GM18517 (cell line): ENCODE measurements around the gene RAI14.

ENCODE experiments used
- ATAC-seq: cut with Tn5 transposase; IDR thresholded peaks from one replicate; pipeline ENCODE4 v1.9.1; 2021; ENCODE audit warnings: mild to moderate bottlenecking, moderate library complexity; ENCODE audit not compliant: unreplicated experiment

RAI14 gene

DNA sequence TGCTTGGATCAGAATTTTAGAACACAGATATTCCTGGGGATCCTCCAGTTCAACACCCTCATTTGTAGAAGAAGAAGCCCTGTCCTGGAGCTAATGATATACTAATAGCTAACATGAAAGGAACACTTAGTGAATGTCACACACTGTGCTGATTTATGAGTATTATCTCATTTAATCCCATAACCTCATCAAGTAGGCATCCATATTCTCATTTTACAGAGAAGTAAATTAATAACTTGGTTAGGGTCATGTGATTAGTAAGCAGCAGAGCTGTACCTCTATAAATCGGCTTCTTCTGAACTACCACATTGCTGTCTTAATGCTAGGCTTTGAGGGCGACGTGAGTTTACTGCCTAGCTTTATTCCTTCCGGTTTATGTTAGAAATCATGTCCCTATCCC is 188.9 kb downstream of the RAI14 start:
- ATAC-seq = no peak

DNA sequence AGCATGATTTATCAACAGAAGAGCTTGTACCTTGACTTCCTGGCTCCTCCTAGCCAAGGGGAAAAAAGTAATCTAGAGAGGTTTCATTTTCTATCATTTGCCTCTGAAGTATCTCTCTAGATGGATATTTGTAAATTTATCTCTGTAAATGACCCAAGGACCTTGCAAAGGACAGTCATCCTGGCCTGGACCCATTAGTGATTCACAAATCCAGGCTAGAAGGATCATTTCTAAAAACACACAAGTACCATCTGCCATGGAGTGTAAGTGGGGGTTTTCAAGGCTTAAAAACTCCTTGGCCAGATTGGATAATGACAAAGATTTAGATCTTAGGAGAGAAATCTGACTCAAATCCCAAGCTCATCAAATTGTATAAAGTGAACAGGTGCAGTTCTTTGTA is 190.9 kb downstream of the RAI14 start:
- ATAC-seq = no peak

DNA sequence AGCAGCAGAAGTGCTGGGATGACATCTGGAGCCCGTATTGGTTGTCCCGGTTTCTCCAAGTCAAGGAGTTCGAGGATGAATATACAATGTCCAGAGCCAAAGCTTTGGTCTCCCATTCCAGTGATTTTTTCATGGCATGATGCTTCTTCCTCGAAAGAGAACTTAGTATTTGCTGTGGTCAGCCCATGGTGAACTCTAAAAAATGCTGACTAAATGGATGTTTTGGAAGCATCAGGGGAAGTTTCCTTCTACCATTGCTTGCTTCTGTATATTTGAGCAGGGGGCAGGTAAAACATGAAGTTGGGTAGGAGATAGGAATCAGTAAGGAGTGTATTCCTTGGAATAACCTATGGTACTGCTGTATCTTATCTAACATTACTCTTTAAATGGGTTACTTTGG is 191.4 kb downstream of the RAI14 start:
- ATAC-seq = no peak

DNA sequence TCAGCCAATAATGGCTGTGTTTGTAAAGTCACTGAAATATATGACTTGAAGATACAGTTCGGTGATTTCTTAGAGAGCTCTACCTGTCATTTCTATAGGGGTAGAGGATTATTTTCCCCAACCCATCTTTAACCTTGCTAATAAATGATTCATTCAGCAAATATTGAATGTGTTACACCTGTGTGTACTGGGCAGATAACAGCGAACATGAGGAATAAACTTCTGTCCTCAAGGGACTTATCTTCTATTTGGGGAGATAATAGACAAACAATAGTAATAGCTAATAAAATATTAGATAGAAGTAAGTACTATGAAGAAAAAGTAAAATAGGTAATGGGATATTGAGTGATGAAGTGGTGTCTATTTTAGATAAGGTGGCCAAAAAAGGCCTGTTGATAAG is 192.1 kb downstream of the RAI14 start:
- ATAC-seq = no peak

DNA sequence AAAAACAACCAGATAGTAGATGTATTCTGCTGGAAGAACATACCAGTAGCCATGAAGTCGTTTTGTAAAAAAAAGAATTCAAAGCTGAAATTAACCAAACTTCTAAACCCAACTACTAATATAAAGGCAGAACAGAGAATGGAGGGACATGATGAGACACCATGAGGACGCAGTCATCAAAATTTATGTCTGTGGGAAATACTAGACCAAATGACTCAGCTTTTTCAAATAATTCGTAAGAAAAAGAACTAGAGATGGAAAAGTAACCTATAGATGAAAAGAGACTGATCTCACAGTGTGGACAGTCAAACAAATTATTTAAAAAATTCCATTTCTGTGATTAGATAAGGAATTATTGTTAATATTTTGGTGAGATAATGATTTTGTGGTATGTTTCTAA is 193.1 kb downstream of the RAI14 start:
- ATAC-seq = no peak

DNA sequence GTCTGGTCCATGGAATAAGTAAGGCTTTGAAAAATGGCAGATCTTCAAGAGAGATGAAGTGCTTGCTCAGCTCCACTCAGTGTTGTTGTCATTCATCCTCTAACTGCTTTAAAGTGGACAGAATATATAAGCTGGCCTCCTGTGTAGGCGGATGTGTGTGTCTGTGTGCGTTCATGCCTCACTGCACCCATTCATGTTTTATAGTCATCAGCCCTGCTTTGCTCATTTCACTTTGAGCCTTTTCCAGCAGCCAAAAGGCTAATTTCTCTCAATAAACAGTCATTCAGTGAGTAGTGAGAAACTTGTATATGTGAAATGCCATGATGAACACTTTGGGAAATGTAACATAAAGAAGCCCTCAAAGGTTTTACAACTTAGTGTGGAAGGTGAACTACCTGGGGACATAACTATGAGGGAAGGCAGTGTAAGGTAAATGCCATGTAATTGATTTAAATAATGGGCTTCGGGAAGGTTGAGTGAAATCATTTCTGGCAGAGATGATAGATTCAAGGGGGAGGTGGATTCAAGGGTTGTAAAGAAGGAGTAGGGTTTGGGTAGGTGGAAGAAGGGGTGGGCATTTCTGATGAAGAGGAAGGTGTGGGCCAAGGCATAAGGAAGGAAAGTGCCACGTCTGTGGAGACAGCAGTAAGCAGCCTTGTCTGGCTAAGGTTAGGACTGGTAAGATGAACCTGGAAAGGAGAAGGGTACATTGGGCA is 198.5 kb downstream of the RAI14 start:
- peak; percentile 97 for ATAC-seq

DNA sequence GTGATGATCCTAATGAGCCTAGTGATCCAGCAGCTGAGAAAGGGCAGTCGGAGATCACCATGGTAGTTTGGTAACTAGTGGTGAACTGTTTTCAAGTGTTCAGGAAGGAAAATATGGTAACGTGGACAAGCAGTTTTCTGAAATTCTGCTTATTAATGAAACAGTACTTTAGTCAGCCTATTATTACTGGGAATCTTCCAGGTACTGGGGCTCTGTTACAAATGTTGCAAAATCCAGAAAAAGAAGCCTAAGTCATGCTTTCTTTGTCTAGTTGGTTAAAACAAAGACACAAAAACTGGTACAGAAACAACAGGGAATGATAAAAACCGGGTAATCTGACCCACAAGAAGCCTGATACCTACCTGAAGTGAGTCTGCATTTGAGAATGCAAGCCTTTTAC is 201.0 kb downstream of the RAI14 start:
- ATAC-seq = no peak

DNA sequence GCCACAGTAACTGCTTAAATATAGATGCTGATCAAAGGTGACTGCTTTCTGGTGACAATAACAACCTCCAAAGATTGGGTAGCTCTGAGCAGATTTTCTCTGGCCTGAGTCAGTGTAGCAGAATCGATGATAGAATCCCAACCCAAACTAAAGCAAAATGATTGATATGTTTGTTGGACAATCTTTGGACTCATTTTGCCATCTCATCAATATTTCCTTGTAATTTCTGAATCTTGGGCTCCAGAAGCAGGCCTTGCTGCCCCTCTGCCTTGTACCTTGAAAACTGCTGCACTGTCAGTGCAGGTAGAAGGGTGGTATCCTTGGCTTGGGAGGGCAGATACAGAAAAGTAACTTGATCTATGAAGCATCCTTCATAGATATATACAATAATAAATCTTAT is 201.8 kb downstream of the RAI14 start:
- ATAC-seq = no peak

DNA sequence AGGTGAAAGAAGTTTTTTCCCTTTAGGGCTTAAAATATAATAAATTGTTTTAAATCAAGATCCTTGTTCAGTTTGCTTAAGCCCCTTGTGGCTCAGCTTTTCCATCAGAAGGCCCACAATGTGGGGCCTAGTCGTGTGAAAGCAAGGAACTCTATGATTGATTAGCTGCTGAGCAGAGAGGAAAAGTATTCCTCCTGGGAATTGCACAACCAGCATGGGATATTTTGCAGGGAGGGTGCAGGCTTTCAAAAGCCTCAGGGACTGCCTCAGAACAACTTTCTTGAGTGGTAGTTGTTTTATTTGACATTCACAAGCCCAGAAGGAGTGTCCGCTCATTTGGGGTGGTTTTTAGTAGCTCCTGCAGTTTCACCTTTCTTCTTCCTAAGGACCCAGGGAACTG is 202.7 kb downstream of the RAI14 start:
- no peak for ATAC-seq

DNA sequence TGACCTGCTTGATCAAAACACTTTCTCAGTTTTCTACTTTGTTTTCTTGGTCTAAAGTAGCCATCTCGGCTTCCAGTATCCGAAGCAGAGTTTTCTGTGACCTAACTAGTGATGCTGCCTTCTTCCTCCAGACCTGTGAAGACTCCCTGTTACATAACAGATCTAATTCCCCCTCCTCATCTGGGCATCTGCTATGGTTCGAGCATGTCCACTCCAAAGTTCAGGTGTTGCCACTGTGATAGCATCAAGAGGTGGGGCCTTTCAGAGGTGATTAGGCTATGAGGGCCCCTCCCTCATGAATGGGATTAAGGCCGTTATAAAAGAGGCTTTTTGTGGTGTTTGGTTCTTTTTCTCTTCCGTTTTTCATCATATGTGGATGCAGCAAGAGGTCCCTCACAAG is 203.1 kb downstream of the RAI14 start:
- no peak for ATAC-seq

DNA sequence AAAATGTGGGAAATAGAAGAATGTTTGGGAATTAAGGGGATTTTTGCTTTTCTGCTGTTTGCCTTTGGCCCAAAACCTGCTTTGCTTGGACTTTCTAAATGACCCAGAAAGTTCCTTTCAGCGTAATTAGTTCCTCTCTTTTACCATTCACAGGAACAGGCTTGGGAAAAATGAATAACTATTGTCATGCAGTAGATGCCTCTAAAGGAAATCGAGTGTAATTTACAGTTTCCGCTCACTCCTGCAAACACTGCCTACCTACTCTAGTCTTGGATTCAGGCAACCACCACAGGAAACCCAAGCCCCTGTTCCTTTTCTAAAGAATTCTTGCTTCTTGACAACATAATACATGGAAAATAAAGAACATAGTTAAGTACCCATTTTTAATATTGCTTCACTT is 207.8 kb downstream of the RAI14 start:
- no peak for ATAC-seq

DNA sequence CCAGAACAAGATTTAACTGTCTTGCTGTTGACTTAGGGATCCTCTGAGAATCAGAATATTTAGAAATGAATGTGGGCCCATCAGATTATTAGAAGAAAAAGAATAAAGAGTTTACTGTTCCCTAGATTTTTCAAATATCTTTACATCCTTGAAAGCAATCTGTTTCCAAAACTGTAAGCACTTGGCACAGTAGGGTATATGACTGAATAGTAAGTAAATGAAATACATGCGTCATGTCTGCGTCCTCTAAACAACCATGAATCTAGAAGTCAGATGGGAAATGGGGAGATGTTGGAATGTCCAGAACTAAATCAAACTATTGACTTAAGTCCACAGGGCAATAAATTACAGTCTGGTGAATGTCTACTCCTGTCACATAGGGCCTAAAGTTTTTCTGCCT is 209.0 kb downstream of the RAI14 start:
- no peak for ATAC-seq

DNA sequence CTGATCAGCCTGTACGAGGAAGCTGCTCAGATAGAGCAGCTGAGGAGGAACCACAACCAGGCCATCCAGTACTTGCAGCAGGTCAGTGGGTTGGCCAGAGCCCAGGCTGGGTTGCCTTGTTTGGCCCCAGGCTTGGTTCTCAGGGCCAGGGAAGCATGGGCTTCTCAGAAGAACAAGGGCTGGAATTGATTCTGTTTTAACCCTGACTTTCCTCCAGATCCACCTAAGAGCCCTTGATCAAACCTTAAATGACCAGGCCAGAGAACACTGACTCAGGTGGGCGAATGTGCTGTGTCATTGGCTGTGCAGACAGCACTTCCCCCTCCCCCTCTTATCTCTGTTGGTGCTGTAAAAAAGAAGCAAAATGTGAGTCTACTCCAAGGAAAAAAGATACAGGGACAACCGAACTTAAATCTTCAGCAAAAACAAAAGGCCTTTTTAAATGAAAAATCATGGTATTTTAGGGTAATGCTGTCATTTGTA is 210.9 kb downstream of the RAI14 start:
- ATAC-seq = no peak

DNA sequence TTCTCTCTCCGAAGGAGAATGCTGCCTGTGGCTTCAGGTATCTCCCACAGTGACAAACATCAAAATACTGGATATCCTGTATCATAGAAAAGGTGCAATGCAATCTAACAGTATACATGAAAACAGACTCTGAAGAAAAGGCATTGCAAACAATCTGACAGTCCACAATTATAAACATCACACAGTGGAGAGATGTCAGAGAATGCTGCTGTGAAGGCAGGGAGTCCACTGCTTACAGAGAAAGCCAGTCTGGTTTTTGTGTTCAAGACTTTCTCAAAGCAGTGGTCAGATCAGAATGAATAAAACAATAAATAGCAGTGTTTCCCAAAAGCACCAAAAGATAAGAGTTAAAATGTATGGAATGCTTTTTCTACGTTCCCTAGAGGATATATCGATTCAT is 211.5 kb downstream of the RAI14 start:
- ATAC-seq = no peak

DNA sequence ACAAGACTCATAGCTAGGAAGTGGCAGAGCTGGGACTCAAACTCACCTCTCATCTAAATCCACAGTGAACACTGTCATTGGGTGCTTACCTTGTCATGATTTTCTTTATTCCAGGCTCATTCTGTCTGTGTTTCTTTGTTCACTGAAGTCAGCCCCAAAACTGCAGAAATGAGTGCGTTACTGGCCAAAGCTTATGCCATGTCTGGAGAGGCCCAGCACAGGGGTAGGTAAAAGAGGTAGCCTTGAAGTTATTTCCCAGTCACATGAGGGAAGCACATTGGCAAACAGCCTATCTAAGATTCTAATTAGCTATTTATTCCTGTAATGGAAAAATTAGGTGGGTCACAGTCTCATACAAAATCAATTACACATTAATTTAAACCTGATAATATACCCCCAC is 212.7 kb downstream of the RAI14 start:
- ATAC-seq = no peak

DNA sequence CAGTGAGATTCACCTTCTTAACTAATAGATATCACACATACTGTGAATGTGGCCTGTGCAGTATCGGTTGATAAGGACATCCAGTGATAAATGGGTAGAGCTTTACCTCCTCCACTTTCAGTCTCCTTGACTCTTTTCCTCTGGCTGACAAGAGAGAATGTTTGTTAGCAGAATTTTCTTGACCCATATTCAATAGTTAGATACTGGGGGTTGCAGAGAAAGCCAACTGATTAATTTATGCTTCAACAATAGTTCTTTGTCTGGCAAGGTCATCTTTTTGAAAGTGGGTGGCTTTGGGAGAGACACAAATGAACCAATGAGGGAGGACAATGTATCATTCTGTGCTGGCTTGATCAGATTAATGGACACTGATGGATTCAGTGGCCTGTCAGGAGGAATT is 213.1 kb downstream of the RAI14 start:
- ATAC-seq = no peak

DNA sequence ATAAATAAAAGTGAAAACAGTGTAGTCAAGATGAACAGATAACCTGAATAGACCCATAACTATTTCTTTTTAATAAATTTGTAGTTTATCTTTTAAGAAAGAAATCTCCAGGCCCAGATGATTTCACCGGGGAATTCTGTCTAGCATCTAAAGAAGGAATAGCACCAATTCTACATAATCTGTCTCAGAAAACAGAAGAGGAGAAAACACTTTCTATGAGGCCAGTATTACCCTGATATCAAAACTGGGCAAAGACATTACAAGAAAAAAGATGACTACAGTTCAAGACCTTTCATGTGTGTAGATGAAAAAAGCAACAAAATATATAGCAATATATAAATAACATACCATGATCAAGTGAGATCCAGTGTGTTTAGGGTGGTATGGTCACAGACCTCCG is 214.3 kb downstream of the RAI14 start:
- ATAC-seq = no peak

DNA sequence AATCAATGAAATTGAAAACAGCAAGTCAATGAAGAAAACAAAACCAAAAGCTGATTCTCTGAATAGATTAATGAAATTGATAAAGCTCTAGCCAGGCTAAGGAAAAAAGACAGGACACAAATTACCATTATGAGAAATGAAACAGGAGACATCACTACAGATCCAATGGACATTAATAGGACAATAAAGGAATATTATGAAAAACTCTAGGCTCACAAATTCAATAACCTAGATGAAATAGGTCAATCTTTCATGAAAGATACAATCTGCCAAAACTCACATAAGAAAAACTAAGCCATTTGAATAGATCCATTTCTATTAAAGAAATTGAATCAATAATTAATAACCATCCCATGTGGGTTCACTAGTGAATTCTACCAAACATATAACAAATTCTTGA is 220.1 kb downstream of the RAI14 start:
- no peak for ATAC-seq

DNA sequence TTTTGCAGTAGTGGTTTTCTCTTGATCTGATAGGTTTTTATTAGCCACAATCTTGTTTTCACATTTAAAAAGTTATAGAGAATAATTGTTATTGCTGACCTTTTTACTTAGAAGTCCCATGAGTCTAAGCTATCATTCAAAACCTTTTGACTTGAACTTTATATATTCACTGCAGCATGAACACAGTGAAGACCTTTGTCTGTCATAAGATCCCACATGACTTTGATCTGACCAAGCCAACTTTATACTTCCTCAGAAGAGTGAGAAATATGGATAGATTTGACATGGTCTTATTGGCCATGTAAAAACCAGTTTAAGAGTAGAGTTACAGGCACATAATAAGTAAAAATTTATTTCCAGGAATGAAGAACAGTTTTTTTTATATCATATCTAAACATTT is 225.1 kb downstream of the RAI14 start:
- ATAC-seq = no peak
